Stimulated activated CD4-positive, alpha-beta T cell treated with anti-CD3 and anti-CD28 coated beads, TNF-alpha, amount 100 ng/mL, for 1 hour (primary cell): ENCODE results near the gene FNDC11.
"Not testable (repeated sequence)": the region's sequence is repeated elsewhere in the genome, so short reads cannot be mapped to it uniquely, and the experiment has no call there.

Experiments used
- DNase-seq, 3 donors: peaks; one replicate each; pipeline ENCODE4 v3.0.0-alpha.2; 2020; ENCODE audit warnings: low read depth in 3 of 3, low spot score in 1 of 3

FNDC11 gene

DNA sequence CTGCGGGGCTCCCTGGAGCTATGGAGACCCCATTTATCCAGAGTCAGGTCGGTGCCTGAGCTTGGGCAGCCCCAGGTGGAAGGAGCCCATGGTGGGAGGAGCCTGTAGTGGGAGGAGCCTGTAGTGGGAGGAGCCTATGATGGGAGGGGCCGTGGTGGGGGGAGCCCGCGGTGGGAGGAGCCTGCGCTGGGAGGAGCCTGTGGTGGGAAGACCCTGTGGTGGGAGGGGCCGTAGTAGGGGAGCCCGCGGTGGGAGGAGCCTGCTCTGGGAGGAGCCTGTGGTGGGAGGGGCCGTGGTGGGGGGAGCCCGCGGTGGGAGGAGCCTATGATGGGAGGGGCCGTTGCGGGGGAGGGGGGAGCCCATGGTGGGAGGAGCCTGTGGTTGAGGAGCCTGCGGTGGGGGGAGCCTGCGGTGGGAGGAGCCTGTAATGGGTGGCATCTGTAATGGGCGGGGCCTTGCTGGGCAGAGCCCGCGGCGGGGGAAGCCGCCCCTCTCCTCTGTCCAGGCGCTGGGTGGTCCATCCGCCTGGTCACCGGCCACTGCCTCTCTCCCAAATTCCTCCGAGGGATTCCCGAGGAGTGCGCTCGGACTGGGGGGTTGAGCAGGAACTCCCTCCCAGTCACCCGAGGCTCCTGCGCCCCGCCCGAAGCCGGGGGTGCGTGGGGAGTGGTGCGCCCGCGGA is 567 bp upstream of the FNDC11 start:
- DNase-seq: peak; percentile 80 to 87 (median 84)

DNA sequence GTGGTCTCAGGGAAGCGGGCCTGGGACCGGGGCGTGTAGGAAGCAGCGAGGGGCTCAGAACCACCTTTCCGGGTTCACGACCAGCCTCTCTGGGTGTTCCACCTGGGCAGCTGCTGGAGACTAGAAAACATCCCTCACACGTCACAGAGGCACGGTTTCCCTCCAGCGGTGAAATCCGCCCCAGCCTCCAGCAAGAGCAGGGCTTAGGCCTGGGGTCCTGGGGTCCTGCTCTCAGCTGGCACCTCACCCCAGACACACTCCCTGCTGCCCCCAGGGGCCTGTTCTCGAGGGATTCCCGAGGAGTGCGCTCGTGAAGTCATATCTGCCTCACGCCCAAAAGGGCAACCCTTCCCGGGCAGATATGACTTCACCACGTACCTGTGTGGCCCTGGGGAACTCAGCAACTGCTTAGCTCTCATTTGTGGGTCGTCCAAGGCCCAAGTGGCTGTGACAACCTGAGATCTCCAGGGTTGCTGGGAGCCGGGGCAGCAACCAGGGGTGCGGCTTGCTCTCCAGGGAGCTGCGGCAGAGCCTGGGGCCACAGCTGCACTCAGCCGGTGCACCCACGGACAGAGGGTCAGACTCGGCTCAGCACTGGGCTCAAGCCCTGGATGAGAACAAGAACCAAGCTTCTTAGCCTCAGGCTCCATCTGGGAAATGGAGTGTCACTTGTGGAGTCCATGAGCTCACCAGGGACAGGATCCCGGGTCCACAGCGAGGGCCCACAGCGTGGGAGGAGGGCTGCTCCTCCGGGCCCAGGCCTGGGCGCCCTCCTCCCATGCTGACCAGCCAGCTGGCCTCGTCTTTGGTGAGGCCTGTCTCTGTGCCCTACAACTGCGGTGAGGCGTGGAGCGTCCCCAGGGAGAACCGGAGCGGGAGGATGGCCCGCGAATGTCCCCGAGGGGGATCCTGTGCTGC is 661 bp downstream of the FNDC11 start:
- no peak for DNase-seq

DNA sequence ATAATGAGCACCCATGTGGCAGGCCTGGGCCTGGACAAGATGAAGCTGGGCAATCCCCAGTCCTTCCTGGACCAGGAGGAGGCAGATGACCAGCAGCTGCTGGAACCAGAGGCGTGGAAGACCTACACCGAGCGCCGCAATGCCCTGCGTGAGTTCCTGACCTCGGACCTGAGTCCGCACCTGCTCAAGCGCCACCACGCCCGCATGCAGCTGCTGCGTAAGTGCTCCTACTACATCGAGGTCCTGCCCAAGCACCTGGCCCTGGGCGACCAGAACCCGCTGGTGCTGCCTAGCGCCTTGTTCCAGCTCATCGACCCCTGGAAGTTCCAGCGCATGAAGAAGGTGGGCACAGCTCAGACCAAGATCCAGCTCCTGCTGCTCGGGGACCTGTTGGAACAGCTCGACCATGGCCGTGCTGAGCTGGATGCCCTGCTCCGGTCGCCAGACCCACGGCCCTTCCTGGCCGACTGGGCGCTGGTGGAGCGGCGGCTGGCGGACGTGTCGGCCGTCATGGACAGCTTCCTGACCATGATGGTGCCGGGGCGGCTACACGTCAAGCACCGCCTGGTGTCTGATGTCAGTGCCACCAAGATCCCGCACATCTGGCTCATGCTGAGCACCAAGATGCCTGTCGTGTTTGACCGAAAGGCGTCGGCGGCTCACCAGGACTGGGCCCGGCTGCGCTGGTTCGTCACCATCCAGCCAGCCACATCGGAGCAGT is 1.9 kb downstream of the FNDC11 start:
- no peak for DNase-seq

DNA sequence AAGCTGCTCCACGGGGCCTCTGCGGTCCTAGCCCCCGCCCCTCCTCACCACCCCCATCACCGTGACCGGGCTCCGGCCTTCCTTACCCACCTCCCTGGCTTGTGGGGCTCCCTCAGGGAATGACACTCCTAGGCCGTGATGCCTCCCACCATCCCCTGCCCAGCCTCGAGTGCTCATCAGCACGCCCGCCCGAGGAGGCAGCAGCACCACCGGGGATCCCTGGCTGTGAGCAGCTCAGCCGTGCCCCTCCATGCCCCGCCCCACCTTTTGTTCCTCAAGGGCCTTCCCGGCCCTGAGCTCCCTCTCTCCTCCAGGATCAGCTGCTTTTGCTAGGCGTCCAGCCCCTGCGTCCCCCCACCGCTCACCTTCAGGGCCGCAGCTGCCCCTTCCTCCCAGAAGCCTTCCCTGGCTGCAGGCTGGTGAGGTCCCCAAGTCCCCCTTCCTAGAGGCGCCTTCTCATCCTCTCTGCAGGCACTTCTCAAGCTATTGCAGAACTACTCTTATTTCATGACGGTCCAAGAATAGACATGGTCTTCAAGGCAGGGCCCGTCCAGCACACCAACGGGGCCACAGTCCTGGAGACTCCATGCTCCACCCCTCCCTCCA is 3.0 kb downstream of the FNDC11 start:
- DNase-seq: no peak

DNA sequence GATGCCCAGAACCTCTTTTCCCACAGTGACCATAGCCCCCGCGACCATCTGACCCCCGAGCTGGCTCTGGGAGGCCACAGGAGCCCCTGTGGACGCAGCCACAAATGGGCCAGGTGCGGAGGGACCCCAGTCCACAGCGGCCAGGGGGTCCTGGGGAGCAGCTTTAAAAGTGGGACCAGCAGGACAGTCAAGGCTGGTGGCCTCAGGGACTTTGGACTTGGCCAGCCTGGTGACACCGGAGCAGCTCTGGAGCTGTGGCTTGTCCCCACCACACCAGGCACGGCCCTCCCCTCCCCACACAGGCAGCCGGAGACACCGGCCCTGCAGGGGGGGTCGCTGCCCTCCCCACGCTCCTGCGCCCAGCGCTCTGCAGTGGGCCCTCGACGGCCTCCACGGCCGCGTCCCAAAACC is 3.5 kb downstream of the FNDC11 start:
- DNase-seq: no peak

DNA sequence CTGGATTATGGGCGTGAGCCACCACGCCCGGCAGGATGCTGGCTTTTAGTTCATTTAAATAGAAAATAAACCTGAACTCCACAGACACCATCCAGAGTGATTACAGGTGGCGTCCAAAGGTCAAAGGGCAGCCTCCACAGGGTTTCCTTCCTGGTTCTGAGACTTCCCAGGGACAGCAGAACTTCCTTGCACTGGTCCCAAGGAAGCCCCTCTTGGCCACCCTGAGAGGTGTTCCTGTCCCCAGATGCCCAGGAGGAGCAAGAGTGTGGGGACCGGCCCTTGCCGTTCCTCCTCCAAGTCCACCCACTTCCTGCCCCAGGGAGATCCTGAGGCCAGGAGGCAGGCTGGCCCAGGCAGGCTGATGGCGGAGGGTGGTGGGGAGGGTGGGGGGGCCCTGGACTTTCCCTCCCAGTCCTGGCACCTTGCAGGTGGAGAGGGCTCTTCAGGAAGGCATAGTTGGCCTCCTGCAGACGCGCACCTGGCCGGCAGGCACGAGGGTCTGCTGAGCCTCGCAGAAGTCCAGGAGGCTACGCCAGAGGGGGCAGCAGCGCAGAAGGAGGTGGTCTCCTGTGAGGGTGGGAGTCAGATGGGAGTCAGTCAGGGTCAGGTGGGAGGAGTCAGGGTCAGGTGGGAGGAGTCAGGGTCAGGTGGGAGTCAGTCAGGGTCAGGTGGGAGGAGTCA is 5.0 kb downstream of the FNDC11 start:
- no peak for DNase-seq

DNA sequence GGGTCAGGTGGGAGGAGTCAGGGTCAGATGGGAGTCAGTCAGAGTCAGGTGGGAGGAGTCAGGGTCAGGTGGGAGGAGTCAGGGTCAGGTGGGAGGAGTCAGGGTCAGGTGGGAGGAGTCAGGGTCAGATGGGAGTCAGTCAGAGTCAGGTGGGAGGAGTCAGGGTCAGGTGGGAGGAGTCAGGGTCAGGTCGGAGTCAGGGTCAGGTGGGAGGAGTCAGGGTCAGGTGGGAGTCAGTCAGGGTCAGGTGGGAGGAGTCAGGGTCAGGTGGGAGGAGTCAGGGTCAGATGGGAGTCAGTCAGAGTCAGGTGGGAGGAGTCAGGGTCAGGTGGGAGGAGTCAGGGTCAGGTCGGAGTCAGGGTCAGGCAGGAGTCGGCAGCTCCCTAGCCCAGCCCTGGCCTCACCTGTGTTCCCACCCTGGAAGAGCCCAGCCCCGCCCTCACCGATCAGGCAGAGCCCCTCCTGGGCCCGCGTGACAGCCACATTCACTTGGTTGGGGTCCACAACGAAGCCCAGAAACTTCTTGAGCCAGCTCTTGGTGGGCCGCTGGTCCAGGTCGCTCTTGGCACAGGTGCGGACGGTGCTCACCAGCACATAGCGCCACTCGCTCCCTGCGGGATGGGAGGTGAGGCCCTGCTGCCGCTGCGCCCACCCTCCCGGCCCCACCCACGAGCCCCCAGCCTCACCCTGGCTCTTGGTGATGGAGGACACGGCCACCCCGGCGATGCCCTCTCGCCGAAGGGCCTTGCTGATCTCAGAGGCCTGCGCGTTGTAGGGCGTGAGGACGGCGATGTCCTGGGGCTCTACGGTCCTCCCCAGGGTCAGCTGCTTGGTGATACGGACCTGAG is 5.8 kb downstream of the FNDC11 start:
- not testable (repeated sequence) for DNase-seq

DNA sequence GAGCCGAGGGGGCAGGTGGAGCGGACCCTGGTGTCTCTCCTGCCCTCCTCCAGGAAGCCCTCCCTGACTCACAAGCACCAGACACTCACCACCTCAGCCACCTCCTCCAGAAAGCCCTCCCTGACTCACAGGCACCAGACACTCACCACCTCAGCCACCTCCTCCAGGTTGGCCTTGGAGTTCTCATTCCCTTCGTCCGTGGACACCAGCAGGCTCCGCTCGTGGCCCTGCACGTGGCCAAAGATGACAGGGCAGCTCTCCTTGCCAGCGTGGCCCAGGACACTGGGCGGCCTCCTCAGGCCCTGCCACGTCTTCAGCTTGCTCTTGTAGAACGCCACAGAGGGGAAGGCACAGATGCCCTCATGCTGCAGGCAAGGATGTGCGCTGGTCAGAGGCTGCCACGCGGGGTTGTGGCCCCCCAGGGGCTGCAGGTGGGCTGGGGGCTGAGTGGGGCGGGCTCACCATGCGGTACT is 6.4 kb downstream of the FNDC11 start:
- no peak for DNase-seq

DNA sequence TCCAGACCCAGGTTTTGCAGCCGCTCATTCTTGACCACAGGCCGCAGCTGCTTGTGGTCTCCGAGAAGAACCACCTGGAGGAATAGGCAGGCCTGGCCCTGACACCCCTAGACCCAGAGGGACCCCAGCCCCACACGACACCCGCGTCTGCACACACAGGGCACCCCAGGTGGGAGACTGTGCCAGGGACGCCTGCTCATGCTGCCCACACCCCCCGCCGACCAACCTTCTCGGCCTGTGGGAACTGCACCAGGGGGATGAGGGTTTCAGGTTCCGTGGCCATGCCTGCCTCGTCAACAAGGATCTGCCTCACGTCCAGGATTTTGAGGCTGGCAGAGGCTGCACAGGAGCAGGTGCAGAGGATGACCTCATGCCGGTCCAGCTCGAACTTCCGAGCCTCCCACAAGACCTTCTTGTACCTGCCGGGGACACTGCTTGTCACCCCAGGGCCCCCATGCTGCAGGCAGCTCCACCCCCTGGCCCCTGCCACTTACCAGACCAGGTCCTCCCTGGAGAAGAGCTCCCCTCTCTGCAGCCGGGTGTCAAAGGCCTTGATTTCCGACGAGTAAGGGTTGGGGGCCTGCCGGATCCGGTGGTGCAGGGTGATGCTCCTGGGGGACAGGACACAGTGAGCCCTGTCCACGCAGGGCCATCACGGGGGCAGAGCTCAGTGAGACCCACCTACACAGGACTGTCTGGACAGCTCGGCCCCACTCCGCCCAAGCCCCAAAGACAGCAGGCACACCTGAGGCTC is 7.1 kb downstream of the FNDC11 start:
- DNase-seq: no peak

DNA sequence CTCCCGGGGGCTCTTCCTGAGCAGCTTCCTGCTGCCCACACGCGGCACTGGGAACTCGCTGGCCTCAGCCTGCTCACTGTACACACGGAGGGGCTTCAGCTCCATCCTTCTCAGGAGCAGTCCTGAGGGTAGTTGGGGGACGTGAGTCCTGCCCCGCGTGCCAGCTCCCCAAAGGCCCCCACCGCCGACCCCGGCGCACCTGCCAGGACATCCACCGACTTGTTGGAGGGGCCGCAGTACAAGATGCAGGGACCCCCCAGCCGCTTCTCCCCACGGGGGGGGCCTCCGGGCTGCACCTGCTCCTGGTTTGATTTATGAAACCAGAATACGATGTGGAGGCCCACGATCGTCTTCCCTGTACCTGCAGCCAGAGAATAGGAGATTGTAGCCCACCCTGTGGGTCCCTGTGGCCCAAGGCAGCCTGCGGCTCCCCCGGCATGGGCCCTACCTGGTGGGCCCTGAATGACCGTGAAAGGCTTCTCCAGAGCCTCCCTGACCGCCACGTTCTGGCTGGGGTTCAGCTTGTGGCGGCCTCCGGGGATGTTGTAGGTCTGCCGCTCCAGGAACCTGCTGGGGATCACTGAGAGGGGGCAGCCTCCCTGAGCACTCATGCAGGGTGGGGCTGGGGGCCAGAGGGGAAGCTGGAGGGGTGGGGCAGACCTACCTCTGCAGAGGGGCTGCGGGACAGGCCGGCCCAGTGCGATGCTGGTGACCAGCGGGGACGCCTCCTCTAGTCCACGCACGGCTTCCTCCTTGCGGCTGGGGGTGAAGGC is 7.9 kb downstream of the FNDC11 start:
- DNase-seq: no peak

DNA sequence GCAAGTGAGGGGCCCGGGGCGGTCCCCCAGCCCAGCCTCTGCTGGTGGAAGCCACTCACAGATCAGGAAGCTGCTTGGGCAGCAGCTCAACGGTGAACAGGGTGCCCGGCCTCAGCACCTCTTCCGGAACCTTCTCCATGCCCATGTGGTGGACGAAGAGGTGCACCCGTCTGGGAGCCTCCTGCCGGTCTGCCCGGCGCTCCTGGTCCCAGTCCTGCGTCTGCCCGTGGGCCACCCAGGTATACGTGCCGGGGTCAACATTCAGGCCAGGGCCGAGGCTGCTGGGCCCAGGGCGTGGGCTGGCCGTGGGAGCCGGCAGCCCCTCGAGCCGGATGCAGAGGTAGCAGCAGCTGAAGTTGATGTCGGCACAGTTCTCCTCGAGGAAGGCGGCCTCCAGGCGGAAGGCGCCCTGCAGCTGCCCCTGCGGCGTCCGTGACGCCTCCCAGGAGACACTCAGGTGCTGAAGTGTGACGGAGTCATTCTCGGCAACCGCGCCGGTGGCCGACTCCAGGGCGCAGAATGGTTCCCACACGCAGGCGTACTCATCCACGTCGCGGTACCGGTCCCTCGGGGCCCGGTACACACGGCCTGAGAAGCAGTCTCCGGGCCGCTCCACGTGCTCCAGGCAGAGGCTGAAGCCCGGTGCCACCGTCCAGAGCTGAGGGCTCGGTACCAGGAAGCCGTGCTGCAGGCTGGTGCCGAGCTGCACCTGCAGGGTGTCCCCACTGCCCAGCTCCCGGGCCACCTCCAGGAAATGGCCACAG is 8.7 kb downstream of the FNDC11 start:
- no peak for DNase-seq

DNA sequence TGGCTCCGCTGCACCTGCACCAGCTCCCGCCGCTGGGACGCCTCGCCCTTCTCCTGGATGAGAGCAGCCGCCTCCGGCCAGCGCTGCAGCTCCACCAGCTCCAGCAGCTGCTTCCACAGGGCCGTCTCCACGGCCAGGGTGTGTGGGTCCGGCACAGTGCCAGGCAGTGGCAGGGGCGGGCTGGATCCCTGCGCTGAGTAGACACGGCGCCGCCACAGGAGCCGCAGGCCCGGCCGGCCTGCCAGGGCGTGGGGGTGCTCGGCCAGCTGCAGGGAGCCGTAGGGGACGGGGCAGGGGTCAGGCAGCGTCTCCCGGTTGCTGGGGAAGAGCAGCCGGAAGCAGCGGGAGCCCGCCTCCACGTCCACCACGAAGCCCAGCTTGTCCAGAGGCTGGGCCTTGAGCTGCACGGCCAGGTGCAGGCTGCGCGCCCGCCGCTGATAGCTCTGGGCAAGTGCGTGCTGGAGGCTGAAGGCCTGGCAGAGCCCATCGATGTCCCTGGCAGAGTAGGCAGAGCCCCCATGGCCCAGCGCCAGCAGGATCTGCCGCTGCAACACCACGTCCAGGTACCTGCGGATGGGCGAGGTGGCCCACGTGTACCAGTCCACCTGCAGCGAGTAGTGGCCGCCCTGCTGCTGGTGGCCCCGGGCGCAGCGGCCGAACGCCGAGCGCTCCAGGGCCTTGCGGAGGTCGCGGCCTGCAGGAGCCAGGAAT is 9.4 kb downstream of the FNDC11 start:
- no peak for DNase-seq

DNA sequence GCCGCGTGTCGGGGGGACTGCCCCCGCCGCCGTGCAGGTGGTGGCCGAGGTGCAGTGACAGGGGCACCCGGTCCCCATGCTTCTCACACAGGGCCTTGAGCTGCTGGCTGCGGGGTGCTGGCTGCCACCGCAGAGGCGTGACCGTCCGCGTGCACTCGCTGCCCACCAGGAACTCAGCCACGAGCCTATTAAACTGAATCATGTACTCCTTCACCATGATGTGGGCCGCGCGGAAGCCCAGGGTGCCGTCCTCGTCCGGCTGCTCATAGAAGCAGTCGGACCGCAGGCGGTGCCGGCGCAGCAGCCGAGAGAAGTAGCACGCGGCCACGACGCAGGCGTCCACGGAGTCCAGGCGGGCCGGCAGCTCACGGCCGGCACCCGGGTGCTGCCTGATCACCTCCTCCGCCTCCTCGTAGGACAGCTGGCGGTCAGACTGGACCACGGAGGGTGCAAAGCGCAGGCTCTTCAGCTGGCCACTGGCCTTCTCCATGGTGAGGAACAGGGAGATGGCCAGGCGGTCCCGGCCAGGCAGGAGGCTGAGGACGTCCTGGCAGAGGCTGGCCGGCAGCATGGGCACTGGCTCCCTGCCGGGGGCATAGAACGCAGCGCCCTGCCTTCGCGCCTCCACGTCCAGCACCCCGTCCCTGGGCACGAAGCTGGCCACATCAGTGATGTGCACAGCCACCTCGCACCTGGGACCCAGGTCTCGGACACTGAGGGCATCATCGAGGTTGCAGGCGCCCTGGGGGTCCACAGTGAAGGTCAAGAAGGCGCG is 10.3 kb downstream of the FNDC11 start:
- no peak for DNase-seq

DNA sequence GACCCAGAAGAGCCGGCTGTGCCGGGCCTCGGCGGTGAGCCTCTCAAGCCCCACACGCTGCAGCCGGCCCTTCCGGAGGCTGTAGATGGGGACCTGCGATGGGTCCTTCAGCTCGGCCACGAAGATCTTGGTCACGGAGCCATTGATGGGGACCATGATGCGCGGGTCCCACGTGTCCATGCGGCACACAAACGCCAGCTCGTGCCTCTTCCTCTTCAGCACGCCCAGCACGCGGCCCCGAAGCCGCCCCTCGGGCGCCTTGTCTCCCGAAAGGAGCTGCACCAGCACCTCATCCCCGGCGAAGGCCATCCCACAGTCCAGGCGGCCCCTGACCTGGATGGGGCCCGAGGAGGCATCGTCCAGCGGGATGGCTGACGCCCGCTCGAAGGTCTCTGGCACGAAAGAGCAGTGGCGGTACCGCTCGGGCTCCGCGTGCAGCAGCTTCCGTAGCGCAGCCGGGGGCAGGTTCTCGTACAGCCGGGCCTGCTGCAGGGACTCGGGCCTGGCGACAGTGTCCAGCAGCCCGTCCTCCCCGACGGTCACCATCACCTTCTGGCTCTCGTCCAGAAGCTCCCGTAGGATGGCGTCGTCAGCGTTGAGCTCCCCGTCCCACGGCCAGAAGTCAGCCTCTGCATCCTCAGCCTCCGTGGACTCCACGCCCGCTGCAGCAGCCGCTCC is 11.2 kb downstream of the FNDC11 start:
- DNase-seq: no peak

DNA sequence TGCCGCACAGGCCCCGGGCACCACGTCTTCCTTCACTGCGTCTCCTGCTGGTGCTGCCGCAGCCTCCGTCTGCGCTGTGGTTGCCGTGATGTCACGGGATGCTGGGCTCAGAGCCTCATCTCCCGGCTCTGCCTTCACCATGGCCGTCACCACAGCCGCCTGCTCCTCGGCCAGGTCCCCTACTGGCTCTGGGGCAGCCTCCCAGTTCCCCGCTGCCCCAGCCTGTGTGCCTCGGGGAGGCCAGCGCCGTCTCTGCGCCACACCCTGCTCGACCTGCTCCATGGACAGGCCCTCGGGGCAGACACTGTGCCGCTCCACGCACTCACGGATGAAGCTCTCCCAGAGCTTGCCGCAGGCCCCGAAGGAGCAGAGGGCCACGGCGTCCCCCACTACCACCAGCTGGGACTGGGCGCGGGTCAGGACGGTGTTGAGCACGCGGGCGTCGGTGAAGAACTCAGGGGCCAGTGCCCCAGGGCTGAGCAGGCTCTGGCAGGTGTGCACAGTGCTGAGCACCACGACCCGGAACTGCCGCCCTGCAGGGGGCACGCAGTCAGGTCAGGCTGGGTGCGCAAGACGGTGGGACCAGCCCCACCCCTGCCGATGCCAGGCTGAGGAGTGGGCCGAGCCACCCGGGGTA is 11.9 kb downstream of the FNDC11 start:
- no peak for DNase-seq
